ENCODE data around the gene PDE11A.

GRCh38 chr2:177759443-177759842 is 313.1 kb downstream of the PDE11A start:
- no peak for TF ChIP-seq CTCF (IDR thresholded peaks at IDR 0.05; ENCODE audit: low read depth, low read length)
- TF ChIP-seq EZH2phosphoT487 (IDR thresholded peaks at IDR 0.05; ENCODE audit: low read depth) = no peak
